OCI-LY1 (cell line): ENCODE results near the gene PIM3.

Experiments used
- H2AFZ ChIP-seq: fragments of 200-600 bp; sonication (generic), shearing (Covaris generic); 2 replicates; pipeline ENCODE4 v1.6.0; 2014; ENCODE audit warnings: antibody characterized with exemption, mild to moderate bottlenecking, low read length
- H3F3A ChIP-seq: fragments of 200-600 bp; sonication (generic), shearing (Covaris generic); 2 replicates; pipeline ENCODE4 v1.6.0; 2014; ENCODE audit warnings: mild to moderate bottlenecking, antibody characterized with exemption, low read length, moderate library complexity; ENCODE audit not compliant: insufficient read depth
- H3K27ac ChIP-seq: fragments of 200-600 bp; sonication (generic); 2 replicates; pipeline ENCODE4 v1.5.1; 2014; ENCODE audit warnings: low read length, mixed run types, mild to moderate bottlenecking, low read depth; ENCODE audit not compliant: poor library complexity, severe bottlenecking
- H3K27me3 ChIP-seq: fragments of 200-600 bp; sonication (generic); 2 replicates; pipeline ENCODE4 v1.6.0; 2014; ENCODE audit warnings: antibody characterized with exemption, mild to moderate bottlenecking, low read length, moderate library complexity; ENCODE audit not compliant: insufficient read depth
- H3K36me3 ChIP-seq: fragments of 200-600 bp; sonication (generic); 2 replicates; pipeline ENCODE4 v1.6.1; 2014; ENCODE audit warnings: mild to moderate bottlenecking, antibody characterized with exemption, low read length, moderate library complexity, mixed read lengths; ENCODE audit not compliant: insufficient read depth
- H3K4me1 ChIP-seq: fragments of 200-600 bp; sonication (generic); 2 replicates; pipeline ENCODE4 v1.5.1; 2014; ENCODE audit warnings: mild to moderate bottlenecking, low read length, moderate library complexity; ENCODE audit not compliant: insufficient read depth, severe bottlenecking
- H3K4me2 ChIP-seq: fragments of 200-600 bp; sonication (generic), shearing (Covaris generic); 2 replicates; pipeline ENCODE4 v1.6.1; 2014; ENCODE audit warnings: low read length
- H3K4me3 ChIP-seq: fragments of 200-600 bp; sonication (generic); 2 replicates; pipeline ENCODE4 v1.5.1; 2014; ENCODE audit warnings: low read length, low read depth, mild to moderate bottlenecking, mixed read lengths; ENCODE audit not compliant: poor library complexity, severe bottlenecking
- H3K79me2 ChIP-seq: fragments of 200-600 bp; shearing (Covaris generic); 2 replicates; pipeline ENCODE4 v1.6.1; 2016; ENCODE audit warnings: mixed run types, low read length, mixed read lengths; ENCODE audit not compliant: insufficient read depth
- H3K9ac ChIP-seq: fragments of 200-600 bp; sonication (generic), shearing (Covaris generic); 2 replicates; pipeline ENCODE4 v1.6.1; 2014; ENCODE audit warnings: mild to moderate bottlenecking, low read length, mixed read lengths
- H3K9me2 ChIP-seq: fragments of 200-600 bp; sonication (generic), shearing (Covaris generic); 2 replicates; pipeline ENCODE4 v1.6.1; 2014; ENCODE audit warnings: low read depth, mild to moderate bottlenecking, low read length, mixed read lengths
- H3K9me3 ChIP-seq: fragments of 200-600 bp; shearing (Covaris generic); 2 replicates; pipeline ENCODE4 v1.6.1; 2014; ENCODE audit warnings: low read length, mixed read lengths
- H4K20me1 ChIP-seq: fragments of 200-600 bp; sonication (generic), shearing (Covaris generic); 2 replicates; pipeline ENCODE4 v1.6.0; 2016; ENCODE audit warnings: mild to moderate bottlenecking, low read length; ENCODE audit not compliant: insufficient read depth
- EZH2 ChIP-seq: fragments of 200-600 bp; sonication (generic), shearing (Covaris generic); IDR thresholded peaks from 2 replicates; pipeline ENCODE4 v1.8.0; 2017; ENCODE audit warnings: borderline replicate concordance, mixed run types, mild to moderate bottlenecking, antibody characterized with exemption, low read length, moderate library complexity, mixed read lengths
- TF ChIP-seq, protein P1 (sequence below): fragments of 200-600 bp; sonication (generic), shearing (Covaris generic); IDR thresholded peaks from 2 replicates; pipeline ENCODE4 v1.5.1; 2017; ENCODE audit warnings: mild to moderate bottlenecking, antibody characterized with exemption, low read length, moderate library complexity, mixed read lengths

PIM3 gene

DNA sequence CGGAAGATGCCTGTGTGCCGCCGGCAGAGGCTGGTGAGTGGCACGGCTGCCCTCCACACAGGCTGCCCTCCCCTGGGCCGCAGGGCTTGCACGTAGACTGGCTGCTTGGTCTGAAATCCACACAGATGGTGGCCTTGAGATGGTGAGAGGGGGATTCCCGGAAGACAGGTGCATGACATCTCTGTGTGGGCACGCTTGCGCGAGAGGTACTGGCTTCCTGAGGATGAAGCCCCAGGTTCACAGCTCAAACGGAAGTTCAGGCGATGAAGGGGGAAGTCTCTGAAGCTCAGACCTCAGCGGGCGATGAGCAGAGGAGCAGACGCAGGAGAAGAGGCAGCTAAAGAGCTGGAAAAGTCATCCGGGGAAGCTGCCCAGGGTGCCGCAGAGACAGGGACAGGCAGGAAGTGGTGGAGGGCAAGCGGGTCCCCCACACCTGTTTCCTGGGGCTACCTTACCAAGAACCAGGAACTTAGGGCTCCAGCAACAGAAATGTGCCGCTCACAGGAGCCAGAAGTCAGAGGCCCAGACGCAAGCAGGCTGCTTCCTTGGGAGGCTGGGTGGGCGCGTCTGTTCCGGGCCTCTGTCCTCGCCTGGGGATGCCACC is 34.9 kb upstream of the PIM3 start:
- H3K4me1 ChIP-seq = peaks cover 66% of the 10 kb centered on the region
- H3K9me2 ChIP-seq = no peaks in the 10 kb centered on the region
- H3K9me3 ChIP-seq = no peaks in the 10 kb centered on the region
- no peak for TF ChIP-seq EZH2
- TF ChIP-seq, protein P1, sequence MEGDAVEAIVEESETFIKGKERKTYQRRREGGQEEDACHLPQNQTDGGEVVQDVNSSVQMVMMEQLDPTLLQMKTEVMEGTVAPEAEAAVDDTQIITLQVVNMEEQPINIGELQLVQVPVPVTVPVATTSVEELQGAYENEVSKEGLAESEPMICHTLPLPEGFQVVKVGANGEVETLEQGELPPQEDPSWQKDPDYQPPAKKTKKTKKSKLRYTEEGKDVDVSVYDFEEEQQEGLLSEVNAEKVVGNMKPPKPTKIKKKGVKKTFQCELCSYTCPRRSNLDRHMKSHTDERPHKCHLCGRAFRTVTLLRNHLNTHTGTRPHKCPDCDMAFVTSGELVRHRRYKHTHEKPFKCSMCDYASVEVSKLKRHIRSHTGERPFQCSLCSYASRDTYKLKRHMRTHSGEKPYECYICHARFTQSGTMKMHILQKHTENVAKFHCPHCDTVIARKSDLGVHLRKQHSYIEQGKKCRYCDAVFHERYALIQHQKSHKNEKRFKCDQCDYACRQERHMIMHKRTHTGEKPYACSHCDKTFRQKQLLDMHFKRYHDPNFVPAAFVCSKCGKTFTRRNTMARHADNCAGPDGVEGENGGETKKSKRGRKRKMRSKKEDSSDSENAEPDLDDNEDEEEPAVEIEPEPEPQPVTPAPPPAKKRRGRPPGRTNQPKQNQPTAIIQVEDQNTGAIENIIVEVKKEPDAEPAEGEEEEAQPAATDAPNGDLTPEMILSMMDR = no peak
- H3K4me3 ChIP-seq = peak overlapping the region; percentile 52
- H3K79me2 ChIP-seq = no peaks in the 10 kb centered on the region
- H3K9ac ChIP-seq = peak overlapping the region; percentile 65
- peak overlapping the region; percentile 99 for H3K27ac ChIP-seq
- peaks cover 20% of the 10 kb centered on the region; the same call in 1 of the 2 replicates for H3K36me3 ChIP-seq
- H3K4me2 ChIP-seq = peak overlapping the region; percentile 69
- peaks cover 10% of the 10 kb centered on the region for H3F3A ChIP-seq
- H3K27me3 ChIP-seq = no peaks in the 10 kb centered on the region
- H2AFZ ChIP-seq = no peak overlapping the region
- H4K20me1 ChIP-seq = no peaks in the 10 kb centered on the region

DNA sequence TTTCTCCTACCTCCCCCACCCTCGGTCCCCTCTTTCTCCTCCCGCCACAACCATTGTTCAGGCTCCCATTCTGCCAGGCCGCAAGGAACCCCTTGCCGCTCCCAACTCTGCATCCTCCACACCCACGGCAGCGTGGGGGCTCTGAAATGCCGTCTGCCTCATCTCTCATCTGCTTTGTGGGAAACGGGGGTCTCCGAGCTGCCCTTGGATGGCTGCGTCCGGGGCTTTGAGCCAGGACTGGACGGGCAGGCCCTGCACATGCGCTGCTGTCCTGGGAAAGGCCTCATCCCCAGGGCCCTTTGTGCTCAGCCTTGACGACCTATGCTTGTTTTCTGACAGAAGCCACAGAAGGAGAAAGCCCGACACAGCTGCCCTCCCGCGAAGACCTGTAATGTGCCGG is 33.7 kb upstream of the PIM3 start:
- H4K20me1 ChIP-seq = no peaks in the 10 kb centered on the region

DNA sequence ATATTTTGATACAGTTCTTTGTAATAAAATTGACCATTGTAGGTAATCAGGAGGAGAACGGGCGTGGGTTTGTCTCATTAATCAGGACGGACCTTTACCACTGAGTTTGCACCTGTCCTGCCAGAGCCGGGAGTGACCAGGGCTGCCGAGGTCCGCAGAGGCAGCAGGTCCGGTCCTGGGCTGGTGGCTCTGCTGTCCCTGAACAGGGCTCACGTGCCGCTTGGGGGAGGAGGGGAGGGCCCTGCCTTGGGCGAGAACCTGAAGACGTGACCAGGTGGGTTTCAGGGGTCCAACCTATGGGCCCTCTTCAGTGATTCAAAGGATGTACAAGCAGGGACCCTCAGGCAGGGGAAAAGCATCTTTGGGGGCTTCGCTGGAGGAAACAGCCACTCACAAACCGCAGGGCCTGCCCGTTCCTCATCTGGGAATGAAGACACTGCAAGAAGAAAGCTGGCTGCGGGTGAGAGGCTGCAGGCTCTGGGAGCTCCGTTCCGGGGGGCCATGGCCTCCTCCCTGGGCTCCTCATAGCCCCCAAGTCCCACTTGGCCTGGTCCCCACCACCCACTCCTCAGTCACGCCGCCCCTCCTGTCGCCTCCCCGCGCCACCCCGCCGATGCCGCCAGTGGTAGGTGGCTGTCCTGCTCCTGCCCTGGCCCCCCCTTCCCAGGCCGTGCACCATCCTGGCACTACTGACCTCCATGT is 32.9 kb upstream of the PIM3 start:
- no peak for TF ChIP-seq EZH2
- TF ChIP-seq, protein P1 = no peak

More for the DNA sequence above, 33.7 kb upstream of the PIM3 start:
- no peak overlapping the region for H3K4me2 ChIP-seq
- no peaks in the 10 kb centered on the region for H3K27me3 ChIP-seq
- H3F3A ChIP-seq = peaks cover 10% of the 10 kb centered on the region
- no peak overlapping the region for H3K9ac ChIP-seq
- peaks cover 68% of the 10 kb centered on the region for H3K4me1 ChIP-seq
- H3K27ac ChIP-seq = peak overlapping the region; percentile 35
- H3K36me3 ChIP-seq = peaks cover 7% of the 10 kb centered on the region; the same call in 1 of the 2 replicates
- no peaks in the 10 kb centered on the region for H3K9me2 ChIP-seq
- TF ChIP-seq, protein P1 = no peak
- no peak for TF ChIP-seq EZH2
- no peak overlapping the region for H2AFZ ChIP-seq
- H3K4me3 ChIP-seq = no peak overlapping the region
- no peaks in the 10 kb centered on the region for H3K79me2 ChIP-seq
- H3K9me3 ChIP-seq = no peaks in the 10 kb centered on the region

More for the DNA sequence above, 32.9 kb upstream of the PIM3 start:
- no peak overlapping the region for H3K4me3 ChIP-seq
- no peak overlapping the region for H3K9ac ChIP-seq
- no peaks in the 10 kb centered on the region for H3K9me2 ChIP-seq
- H4K20me1 ChIP-seq = no peaks in the 10 kb centered on the region
- H3K27me3 ChIP-seq = no peaks in the 10 kb centered on the region
- H3K27ac ChIP-seq = peak overlapping the region; percentile 35
- peaks cover 4% of the 10 kb centered on the region; the same call in 1 of the 2 replicates for H3K36me3 ChIP-seq
- no peaks in the 10 kb centered on the region for H3K79me2 ChIP-seq
- peaks cover 62% of the 10 kb centered on the region for H3K4me1 ChIP-seq
- no peaks in the 10 kb centered on the region for H3K9me3 ChIP-seq
- no peak overlapping the region for H2AFZ ChIP-seq
- no peak overlapping the region for H3K4me2 ChIP-seq
- peaks cover 10% of the 10 kb centered on the region for H3F3A ChIP-seq
